Naive thymus-derived CD4-positive, alpha-beta T cell (primary cell): ENCODE measurements around the gene ACSF3. TPM values are rescaled to one million over a fixed set of nuclear protein-coding genes. Genes with fewer than 3 reads are reported as not detected.
A peak's percentile ranks its signal among the peaks of the same experiment; 100 is the strongest.

Experiments
- ATAC-seq: fragments of 150-1000 bp; cut with Tn5 transposase; 2 replicates; pipeline ENCODE4 v1.10.0; 2021; ENCODE audit warnings: mild to moderate bottlenecking, moderate library complexity
- CTCF ChIA-PET: fragments of 350-600 bp; sonication (Branson Sonifier 250); formaldehyde crosslinking; loops from one replicate; lab custom pipeline; 2021; ENCODE audit warnings: antibody characterized with exemption; lab: Charles Lee
- POLR2A ChIA-PET: fragments of 350-600 bp; sonication (Branson Sonifier 250); formaldehyde crosslinking; loops from one replicate; lab custom pipeline; 2021; ENCODE audit warnings: antibody characterized with exemption, inconsistent platforms; lab: Charles Lee
- DNase-seq, 9 donors: peaks; one replicate each; pipeline versions ENCODE4 v3.0.0 to v3.0.0-alpha.2; 2020 to 2022; ENCODE audit warnings: mixed read lengths in 1 of 9
- H3K27ac ChIP-seq: one replicate; pipeline ENCODE4 v1.7.0; 2013; ENCODE audit warnings: mild to moderate bottlenecking, low read depth, low read length, moderate library complexity
- H3K27me3 ChIP-seq, 2 donors: one replicate each; pipeline ENCODE4 v1.7.0; 2013; ENCODE audit warnings: low read length in 2 of 2, mild to moderate bottlenecking in 2 of 2, moderate library complexity in 2 of 2; ENCODE audit not compliant: control insufficient read depth in 2 of 2, insufficient read depth in 2 of 2
- H3K36me3 ChIP-seq, 3 experiments: 1 replicate in 2 of 3; 2 replicates in 1 of 3; pipeline ENCODE4 v1.7.0; 2013; ENCODE audit warnings: low read length in 3 of 3, mild to moderate bottlenecking in 3 of 3, moderate library complexity in 1 of 3; ENCODE audit not compliant: insufficient read depth in 3 of 3, control insufficient read depth in 2 of 3
- H3K4me1 ChIP-seq, 2 donors: one replicate each; pipeline ENCODE4 v1.7.0; 2013; ENCODE audit warnings: low read length in 2 of 2, mild to moderate bottlenecking in 2 of 2, moderate library complexity in 1 of 2; ENCODE audit not compliant: control insufficient read depth in 2 of 2, insufficient read depth in 2 of 2
- H3K4me3 ChIP-seq: 2 replicates; pipeline ENCODE4 v1.7.0; 2013; ENCODE audit warnings: mild to moderate bottlenecking, low read length
- H3K9me3 ChIP-seq, 3 experiments: 1 replicate in 2 of 3; 2 replicates in 1 of 3; pipeline ENCODE4 v1.7.0; 2013; ENCODE audit warnings: low read length in 3 of 3; ENCODE audit not compliant: control insufficient read depth in 2 of 3
- H3K27ac Mint-ChIP-seq, 9 donors: one replicate each; pipeline ENCODE4 v1.8.0; 2020 to 2022; ENCODE audit warnings: mixed read lengths in 9 of 9, mild to moderate bottlenecking in 8 of 9, moderate library complexity in 5 of 9, inconsistent platforms in 2 of 9
- H3K27me3 Mint-ChIP-seq, 5 donors: one replicate each; pipeline ENCODE4 v1.8.0; 2021 to 2022; ENCODE audit warnings: mixed read lengths in 5 of 5, mild to moderate bottlenecking in 1 of 5
- H3K36me3 Mint-ChIP-seq, 5 donors: one replicate each; pipeline ENCODE4 v1.8.0; 2020 to 2022; ENCODE audit warnings: mixed read lengths in 5 of 5, mild to moderate bottlenecking in 3 of 5, inconsistent platforms in 1 of 5
- H3K4me1 Mint-ChIP-seq, 7 donors: one replicate each; pipeline ENCODE4 v1.8.0; 2020 to 2022; ENCODE audit warnings: mixed read lengths in 7 of 7, mild to moderate bottlenecking in 3 of 7, inconsistent platforms in 1 of 7
- H3K4me3 Mint-ChIP-seq, 10 donors: one replicate each; pipeline ENCODE4 v1.8.0; 2020 to 2022; ENCODE audit warnings: mild to moderate bottlenecking in 10 of 10, mixed read lengths in 10 of 10, moderate library complexity in 6 of 10, inconsistent platforms in 2 of 10
- H3K9me3 Mint-ChIP-seq, 11 donors: one replicate each; pipeline ENCODE4 v1.8.0; 2020 to 2022; ENCODE audit warnings: mixed read lengths in 11 of 11, mild to moderate bottlenecking in 4 of 11, inconsistent platforms in 1 of 11, moderate library complexity in 1 of 11
- intact Hi-C, 2 donors: fragments of 100-400 bp; cut with micrococcal nuclease; formaldehyde crosslinking; loops; one replicate each; pipeline ENCODE4 v1.15.1; 2023
- polyA plus RNA-seq, 2 donors: library from polyadenylated mRNA; unstranded; fragments of 300-500 nt; fragmentation: Illumina TruSeq; gene quantifications; one replicate each; pipeline ENCODE4 v1.2.3, GENCODE V29; 2021
- total RNA-seq, 6 experiments: library from RNA in 5 of 6; stranded (reverse) in 5 of 6; gene quantifications; 1 replicate in 5 of 6; 2 replicates in 1 of 6; pipeline ENCODE4 v1.2.3 and lab custom pipeline; 2021 to 2026

ACSF3 gene
- total and polyA plus RNA-seq, 7 experiments from 2014 or later = 26.2 to 84.1 (median 68.5) TPM

- H3K9me3 Mint-ChIP-seq = peaks cover 0 to 7% (median 2%) of the 10 kb centered on the region in 11 donors
- DNase-seq (no peak), ATAC-seq (no peak)
- H3K4me3 Mint-ChIP-seq = peak overlapping the region; percentile 39 to 82 (median 74)
- peaks cover 0 to 6% (median 0%) of the 10 kb centered on the region in 5 donors for H3K36me3 Mint-ChIP-seq
- intact Hi-C loops = loop anchor here in 1 of 2 donors (5.0 kb wide), 1 partner anchor 85 kb away; no protein-coding TSS in a partner anchor
- peaks cover 0 to 22% (median 9%) of the 10 kb centered on the region in 7 donors for H3K4me1 Mint-ChIP-seq
- H3K27me3 Mint-ChIP-seq = peaks cover 29 to 50% (median 42%) of the 10 kb centered on the region in 5 donors
- ChIA-PET CTCF (no interaction called here), POLR2A (interaction anchor here (0.6 kb wide), 1 partner anchor 17 kb away, joined by 3 read pairs; no protein-coding TSS in a partner anchor)
- no peak overlapping the region for H3K27ac ChIP-seq
- H3K9me3 ChIP-seq = no peaks in the 10 kb centered on the region
- H3K4me1 ChIP-seq = peaks cover 0 to 9% of the 10 kb centered on the region in 2 donors
- H3K36me3 ChIP-seq = no peaks in the 10 kb centered on the region
- H3K4me3 ChIP-seq = no peak overlapping the region
- H3K27ac Mint-ChIP-seq = peak overlapping the region in 2 of 9 donors; percentile 25 to 56
- peaks cover 0 to 4% of the 10 kb centered on the region in 2 donors for H3K27me3 ChIP-seq
Measured at GRCh38 chr16:89202422-89203215, 109.0 kb downstream of the ACSF3 start.

Other genes with a start within 250 kb of the ACSF3 start
- 10 to 100 TPM; 48.6 to 64.3 (median 57.5) TPM for gene GALNS, start 236.9 kb upstream of the ACSF3 start, total RNA-seq
- 10 to 100 TPM in 1 of 2 donors, 1 to 10 TPM in 1; 9.8 to 11.1 TPM for gene GALNS, start 236.9 kb upstream of the ACSF3 start, polyA plus RNA-seq
- gene TRAPPC2L, start 236.7 kb upstream of the ACSF3 start, total RNA-seq = 10 to 100 TPM; 32.3 to 73.4 (median 60.1) TPM
- 100 to 1,000 TPM in 1 of 2 donors, 10 to 100 TPM in 1; 96.8 to 112 TPM for gene TRAPPC2L, start 236.7 kb upstream of the ACSF3 start, polyA plus RNA-seq
- gene PABPN1L, start 227.2 kb upstream of the ACSF3 start, total RNA-seq = not detected
- not detected for gene PABPN1L, start 227.2 kb upstream of the ACSF3 start, polyA plus RNA-seq
- gene CBFA2T3, start 116.6 kb upstream of the ACSF3 start, total RNA-seq = 10 to 100 TPM in 1 of 5 experiments, 1 to 10 TPM in 1, under 1 TPM in 2, not detected in 1; 0.14 to 25.2 (median 3.2) TPM
- gene CBFA2T3, start 116.6 kb upstream of the ACSF3 start, polyA plus RNA-seq = under 1 TPM; 0.17 to 0.26 TPM
- not detected for gene CDH15, start 77.9 kb downstream of the ACSF3 start, total RNA-seq
- not detected for gene CDH15, start 77.9 kb downstream of the ACSF3 start, polyA plus RNA-seq
- 1 to 10 TPM; 1.1 to 4.4 (median 2.8) TPM for gene SLC22A31, start 106.7 kb downstream of the ACSF3 start, total RNA-seq
- gene SLC22A31, start 106.7 kb downstream of the ACSF3 start, polyA plus RNA-seq = under 1 TPM; 0.33 to 0.55 TPM
- 10 to 100 TPM in 2 of 5 experiments, 1 to 10 TPM in 3; 6.0 to 13.5 (median 6.5) TPM for gene ZNF778, start 123.9 kb downstream of the ACSF3 start, total RNA-seq
- 1 to 10 TPM; 4.0 to 6.8 TPM for gene ZNF778, start 123.9 kb downstream of the ACSF3 start, polyA plus RNA-seq